GM19468 (cell line): Measurements from ENCODE around the gene PLEKHB2.
"Not testable (repeated sequence)": the region's sequence is repeated elsewhere in the genome, so short reads cannot be mapped to it uniquely, and the experiment has no call there.

ENCODE experiments used
- ATAC-seq: cut with Tn5 transposase; IDR thresholded peaks from one replicate; pipeline ENCODE4 v1.9.1; 2021; ENCODE audit warnings: mild to moderate bottlenecking, moderate library complexity, moderate number of reproducible peaks; ENCODE audit not compliant: unreplicated experiment; ENCODE audit errors: extremely low read depth

The PLEKHB2 gene

DNA sequence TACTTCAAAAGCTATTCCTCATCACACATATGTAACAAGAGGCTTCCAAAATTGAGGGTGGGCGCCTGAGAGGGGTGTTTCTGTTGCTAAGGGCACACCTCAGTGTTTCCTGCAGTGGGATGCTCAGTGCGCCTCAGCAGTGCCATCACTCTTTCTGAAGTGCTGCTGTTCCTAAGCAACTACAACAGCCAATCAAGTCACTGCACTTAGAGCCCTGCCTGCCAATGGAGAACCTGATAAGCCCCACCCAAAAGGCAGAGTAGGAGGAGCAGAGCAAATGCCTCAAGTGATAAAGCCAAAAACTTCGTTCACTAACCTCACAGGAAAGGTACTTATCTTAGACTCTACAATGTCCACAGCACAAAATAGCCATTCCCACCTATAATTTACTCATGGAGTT lies 88.3 kb downstream of the PLEKHB2 start:
- not testable (repeated sequence) for ATAC-seq

DNA sequence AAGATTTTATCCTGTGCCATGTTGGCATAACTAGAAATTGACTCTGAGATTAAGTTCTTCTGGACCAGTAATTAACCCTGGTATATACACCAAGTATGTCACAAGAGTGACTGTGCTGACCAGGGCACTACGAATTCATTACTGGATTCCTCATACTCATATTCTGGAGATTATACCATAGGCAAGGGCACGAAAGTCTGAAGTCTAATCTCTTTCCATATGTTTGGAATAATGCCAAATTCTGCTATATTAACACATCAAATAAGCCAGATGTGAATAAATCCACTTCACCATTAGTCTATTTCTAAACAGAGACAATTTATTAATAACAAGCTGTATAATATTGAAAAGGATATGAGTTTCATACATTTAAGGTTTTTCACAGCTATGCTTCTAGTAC lies 91.0 kb downstream of the PLEKHB2 start:
- ATAC-seq: not testable (repeated sequence)
